HepG2 (cell line): ENCODE results near the gene DGCR8. TPM values are rescaled to one million over a fixed set of nuclear protein-coding genes. Genes with fewer than 3 reads are reported as not detected.

Experiments used
- ATAC-seq: fragments of 200-7000 bp; cut with Tn5 transposase; 3 replicates; pipeline ENCODE4 v1.9.1; 2020; ENCODE audit warnings: mild to moderate bottlenecking, moderate library complexity
- BruUV-seq: library from RNA; stranded (reverse); fragments of 400-500 nt; replicated peaks from 2 replicates; lab custom pipeline; 2021; lab: Mats Ljungman, UMichigan
- CTCF ChIA-PET: fragments of 300-600 bp; formaldehyde crosslinking; extraction: SDS; loops from one replicate; lab custom pipeline; 2021; ENCODE audit warnings: low total read pairs, inconsistent platforms, low intra/inter-chr PET ratio; lab: Yijun Ruan, JAX
- POLR2A ChIA-PET: fragments of 350-600 bp; sonication (Branson Sonifier 250); formaldehyde crosslinking; loops from one replicate; lab custom pipeline; 2020; ENCODE audit warnings: antibody characterized with exemption, inconsistent platforms; lab: Yijun Ruan, JAX
- DNase-seq: peaks from one replicate; pipeline ENCODE4 v3.0.0-alpha.2; 2015; ENCODE audit warnings: low spot score
- FAIRE-seq: peaks from 3 replicates; lab custom pipeline; 2011; peaks lifted over from hg19 to GRCh38; lab: Jason Lieb, UNC
- H2AFZ ChIP-seq: one replicate; pipeline ENCODE4 v1.6.1; 2011; ENCODE audit warnings: low read length, inconsistent platforms
- H3K27ac ChIP-seq: fragments of 300-600 bp; 3 replicates; pipeline ENCODE4 v1.8.0; 2011; ENCODE audit warnings: mixed run types, mild to moderate bottlenecking, mixed read lengths, low read length, inconsistent platforms; ENCODE audit not compliant: insufficient read depth; ENCODE audit errors: extremely low read length
- H3K27me3 ChIP-seq, 2 experiments: fragments of 200-600 bp in 1 of 2; 2 replicates in 1 of 2; 3 replicates in 1 of 2; pipeline versions ENCODE4 v1.6.0 to v1.8.0; 2011; ENCODE audit warnings: low read length in 2 of 2, mild to moderate bottlenecking in 2 of 2, moderate library complexity in 2 of 2, inconsistent platforms in 1 of 2; ENCODE audit not compliant: insufficient read depth in 2 of 2, control insufficient read depth in 1 of 2
- H3K36me3 ChIP-seq, 2 experiments: fragments of 200-600 bp in 1 of 2; replicated peaks in 1 of 2; 2 replicates in 1 of 2; 3 replicates in 1 of 2; pipeline versions ENCODE4 v1.5.1 to v1.8.0; 2011; ENCODE audit warnings: low read length in 2 of 2, inconsistent platforms in 1 of 2; ENCODE audit not compliant: insufficient read depth in 2 of 2, control insufficient read depth in 1 of 2
- H3K4me1 ChIP-seq: 2 replicates; pipeline ENCODE4 v1.5.1; 2012; ENCODE audit warnings: low read length, inconsistent platforms; ENCODE audit not compliant: insufficient read depth
- H3K4me2 ChIP-seq: 2 replicates; pipeline ENCODE4 v1.6.0; 2011; ENCODE audit warnings: low read depth, low read length, inconsistent platforms
- H3K4me3 ChIP-seq, 3 experiments: fragments of 200-600 bp in 1 of 3; sonication (generic), shearing (Covaris generic) in 1 of 3; replicated peaks in 1 of 3; 2 replicates each; pipeline ENCODE4 v1.5.1; 2011 to 2016; ENCODE audit warnings: low read length in 3 of 3, inconsistent platforms in 2 of 3, low read depth in 2 of 3, mild to moderate bottlenecking in 2 of 3, control low read depth in 1 of 3, mixed read lengths in 1 of 3; ENCODE audit not compliant: insufficient read depth in 1 of 3
- H3K79me2 ChIP-seq: one replicate; pipeline ENCODE4 v1.6.1; 2011; ENCODE audit warnings: low read length, inconsistent platforms; ENCODE audit not compliant: insufficient read depth
- H3K9ac ChIP-seq: 2 replicates; pipeline ENCODE4 v1.6.0; 2011; ENCODE audit warnings: mild to moderate bottlenecking, low read depth, low read length, inconsistent platforms; ENCODE audit not compliant: insufficient read depth
- H3K9me3 ChIP-seq: 2 replicates; pipeline ENCODE4 v1.5.1; 2012; ENCODE audit warnings: mild to moderate bottlenecking, low read length
- H4K20me1 ChIP-seq: 2 replicates; pipeline ENCODE4 v1.6.0; 2011; ENCODE audit warnings: inconsistent platforms, mild to moderate bottlenecking, low read length, moderate library complexity; ENCODE audit not compliant: insufficient read depth
- BRD4 ChIP-seq: sonication (generic); formaldehyde crosslinking; IDR thresholded peaks from 2 replicates; pipeline ENCODE4 v1.4.0; 2020; ENCODE audit warnings: missing genetic modification reagents
- CBX2 ChIP-seq, 2 experiments: fragments of 200-600 bp in 1 of 2; sonication (generic); formaldehyde crosslinking in 1 of 2; IDR thresholded peaks; 2 replicates each; pipeline versions ENCODE4 v1.7.0 to v1.8.1; 2018 to 2022; ENCODE audit warnings: low read depth in 2 of 2, low read length in 1 of 2, mild to moderate bottlenecking in 1 of 2, missing genetic modification reagents in 1 of 2
- IRX3 ChIP-seq: sonication (generic); formaldehyde crosslinking; IDR thresholded peaks from 2 replicates; pipeline ENCODE4 v1.8.1; 2023; ENCODE audit warnings: mild to moderate bottlenecking, low read depth, missing genetic modification reagents, borderline replicate concordance
- MAFK ChIP-seq, 2 experiments: IDR thresholded peaks in 1 of 2; conservative IDR thresholded peaks in 1 of 2; 2 replicates each; pipeline ENCODE4 v1.6.1; 2011; ENCODE audit warnings: improper control_type of control experiment in 2 of 2, low read length in 2 of 2
- MED1 ChIP-seq: sonication (generic); formaldehyde crosslinking; IDR thresholded peaks from 2 replicates; pipeline ENCODE4 v1.4.0; 2020; ENCODE audit warnings: missing genetic modification reagents
- POGZ ChIP-seq: sonication (generic); formaldehyde crosslinking; IDR thresholded peaks from 2 replicates; pipeline ENCODE4 v1.4.0; 2020; ENCODE audit warnings: mild to moderate bottlenecking, missing genetic modification reagents
- RXRB ChIP-seq: IDR thresholded peaks from 2 replicates; pipeline ENCODE4 v1.6.1; 2016; ENCODE audit warnings: borderline replicate concordance, missing genetic modification reagents, missing compliant biosample characterization
- SMARCE1 ChIP-seq: fragments of 450-650 bp; IDR thresholded peaks from 2 replicates; pipeline ENCODE4 v1.6.1; 2017; ENCODE audit warnings: borderline replicate concordance
- ZFP41 ChIP-seq: sonication (generic); formaldehyde crosslinking; IDR thresholded peaks from 2 replicates; pipeline ENCODE4 v1.4.0; 2020; ENCODE audit warnings: mild to moderate bottlenecking, missing genetic modification reagents, borderline replicate concordance
- ZNF619 ChIP-seq: sonication (generic); formaldehyde crosslinking; IDR thresholded peaks from 2 replicates; pipeline ENCODE4 v1.4.0; 2020; ENCODE audit warnings: mild to moderate bottlenecking, missing genetic modification reagents
- ZSCAN22 ChIP-seq: sonication (generic); formaldehyde crosslinking; IDR thresholded peaks from 2 replicates; pipeline ENCODE4 v1.4.0; 2020; ENCODE audit warnings: mild to moderate bottlenecking, missing genetic modification reagents
- WGBS: methylation state at CpG from one replicate; pipeline ENCODE4 v1.1.6; 2017; ENCODE audit warnings: low lambda C conversion rate; 5-methylcytosine and 5-hydroxymethylcytosine counted together
- in situ Hi-C: cut with HindIII; loops from 2 replicates; pipeline ENCODE4 v1.10.0; 2017; ENCODE audit warnings: low pct_unique_long_range_greater_than_20kb; ENCODE audit not compliant: extremely low pct_ligation_motif_present
- intact Hi-C: fragments of 100-400 bp; cut with micrococcal nuclease; formaldehyde crosslinking; loops from one replicate; pipeline ENCODE4 v1.10.0; 2022; ENCODE audit not compliant: unreplicated experiment
- polyA plus RNA-seq, 8 experiments: library from polyadenylated mRNA; depleted of rRNA in 3 of 8; stranded (reverse) in 7 of 8; unstranded in 1 of 8; fragments of >200 nt; fragmentation: Illumina TruSeq in 4 of 8; extraction: Trizol in 4 of 8; gene quantifications; 2 replicates each; pipeline versions ENCODE4 v1.2.1 to v1.2.3, GENCODE V29; 2011 to 2016; ENCODE audit warnings: low read depth in 4 of 8, missing spikeins in 1 of 8, mixed read lengths in 1 of 8; ENCODE audit not compliant: insufficient read depth in 1 of 8
- total RNA-seq, 5 experiments: library from RNA; depleted of rRNA; stranded (reverse); fragments of >200 nt; fragmentation: Illumina TruSeq; extraction: Trizol; gene quantifications; 2 replicates each; pipeline ENCODE4 v1.2.3, GENCODE V29; 2016; ENCODE audit warnings: low read depth in 1 of 5
- TF ChIP-seq, protein P1 (sequence below): sonication (generic); formaldehyde crosslinking; conservative IDR thresholded peaks from 2 replicates; pipeline ENCODE4 v1.5.0; 2020; ENCODE audit warnings: missing genetic modification reagents
- TF ChIP-seq, protein P2 (sequence below): IDR thresholded peaks from 2 replicates; pipeline ENCODE4 v1.6.1; 2012; ENCODE audit warnings: low read depth, low read length, improper control_type of control experiment
- TF ChIP-seq, protein P3 (sequence below): sonication (generic); formaldehyde crosslinking; IDR thresholded peaks from 2 replicates; pipeline ENCODE4 v1.4.0; 2020; ENCODE audit warnings: missing genetic modification reagents
- TF ChIP-seq, protein P4 (sequence below): sonication (generic); formaldehyde crosslinking; IDR thresholded peaks from 2 replicates; pipeline ENCODE4 v1.4.0; 2020; ENCODE audit warnings: missing genetic modification reagents, borderline replicate concordance

DGCR8 gene
- total and polyA plus RNA-seq, 2 of the 13 experiments (the other 11 are each of a cell fraction or from before 2014, with no cell fraction given), result 10.2 to 23.2 TPM

DNA sequence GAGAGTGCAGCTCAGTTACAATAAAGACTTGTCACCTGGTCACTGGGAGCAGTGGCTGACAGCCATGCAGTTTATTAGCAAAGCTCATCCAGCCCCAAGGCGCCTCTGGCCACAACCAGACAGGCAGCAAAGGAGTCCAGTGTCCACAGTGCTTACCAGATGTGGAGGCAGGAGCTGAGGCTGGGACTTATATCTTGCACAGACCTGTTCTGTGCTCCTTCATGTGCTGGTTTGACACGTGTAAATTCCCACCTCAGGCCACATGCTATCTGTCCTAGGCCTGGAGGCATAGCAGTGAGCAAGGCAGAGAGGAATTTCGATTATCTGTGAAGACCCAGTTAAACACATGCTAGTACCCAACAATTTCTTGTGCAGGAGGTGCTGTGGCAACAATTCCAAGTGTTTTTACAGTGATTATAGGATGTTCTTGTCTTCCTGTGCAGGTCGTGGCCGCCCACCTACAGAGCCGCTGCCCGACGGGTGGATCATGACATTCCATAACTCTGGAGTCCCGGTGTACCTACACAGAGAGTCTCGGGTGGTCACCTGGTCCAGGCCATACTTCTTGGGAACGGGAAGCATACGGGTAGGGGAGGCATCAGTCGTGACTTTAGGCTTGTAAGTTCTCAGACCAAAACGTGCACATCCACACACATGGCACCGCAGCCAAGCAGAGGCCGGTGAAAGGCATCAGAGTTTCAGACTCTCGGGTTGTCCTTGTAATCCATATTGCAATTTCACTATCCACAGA is 9.4 kb downstream of the DGCR8 start:
- H3K9me3 ChIP-seq, result no peaks in the 10 kb centered on the region
- peaks cover 12% of the 10 kb centered on the region for H3K4me1 ChIP-seq
- ChIA-PET POLR2A (no interaction called here), CTCF (no interaction called here)
- peaks cover 26% of the 10 kb centered on the region for H3K79me2 ChIP-seq
- no peak overlapping the region for H3K4me2 ChIP-seq
- FAIRE-seq (no peak), ATAC-seq (no peak), DNase-seq (no peak)
- no peaks in the 10 kb centered on the region for H3K27me3 ChIP-seq
- H3K36me3 ChIP-seq, result peaks cover 70 to 88% of the 10 kb centered on the region in 2 experiments
- H3K9ac ChIP-seq, result no peak overlapping the region
- intact Hi-C loops (no loop called here), in situ Hi-C loops (no loop called here)
- no TSS peak for BruUV-seq
- no peak overlapping the region for H2AFZ ChIP-seq
- no peak overlapping the region for H3K4me3 ChIP-seq
- H4K20me1 ChIP-seq, result peaks cover 5% of the 10 kb centered on the region; the same call in 1 of the 2 replicates
- WGBS, result 92% methylated on average over 8 of the region's 17 CpGs
- no peak overlapping the region for H3K27ac ChIP-seq
- TF ChIP-seq POGZ (CRISPR knock-in tag) (no peak), BRD4 (CRISPR knock-in tag) (no peak), MED1 (no peak), RXRB (CRISPR knock-in tag) (no peak), SMARCE1 (no peak), ZSCAN22 (no peak), MAFK (conservative IDR thresholded peaks at IDR 0.05 in 1 of 2, IDR thresholded peaks at IDR 0.05 in 1 of 2; ENCODE audit: low read length in 2 of 2) (no peak), IRX3 (CRISPR knock-in tag) (no peak), ZNF619 (CRISPR knock-in tag) (no peak), ZFP41 (CRISPR knock-in tag) (no peak), CBX2 (IDR thresholded peaks at IDR 0.05; ENCODE audit: low read depth, low read length) (no peak), CBX2 (CRISPR knock-in tag; IDR thresholded peaks at IDR 0.05; ENCODE audit: low read depth) (no peak)
- TF ChIP-seq, protein P1, sequence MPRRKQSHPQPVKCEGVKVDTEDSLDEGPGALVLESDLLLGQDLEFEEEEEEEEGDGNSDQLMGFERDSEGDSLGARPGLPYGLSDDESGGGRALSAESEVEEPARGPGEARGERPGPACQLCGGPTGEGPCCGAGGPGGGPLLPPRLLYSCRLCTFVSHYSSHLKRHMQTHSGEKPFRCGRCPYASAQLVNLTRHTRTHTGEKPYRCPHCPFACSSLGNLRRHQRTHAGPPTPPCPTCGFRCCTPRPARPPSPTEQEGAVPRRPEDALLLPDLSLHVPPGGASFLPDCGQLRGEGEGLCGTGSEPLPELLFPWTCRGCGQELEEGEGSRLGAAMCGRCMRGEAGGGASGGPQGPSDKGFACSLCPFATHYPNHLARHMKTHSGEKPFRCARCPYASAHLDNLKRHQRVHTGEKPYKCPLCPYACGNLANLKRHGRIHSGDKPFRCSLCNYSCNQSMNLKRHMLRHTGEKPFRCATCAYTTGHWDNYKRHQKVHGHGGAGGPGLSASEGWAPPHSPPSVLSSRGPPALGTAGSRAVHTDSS, result no peak
- TF ChIP-seq, protein P2, sequence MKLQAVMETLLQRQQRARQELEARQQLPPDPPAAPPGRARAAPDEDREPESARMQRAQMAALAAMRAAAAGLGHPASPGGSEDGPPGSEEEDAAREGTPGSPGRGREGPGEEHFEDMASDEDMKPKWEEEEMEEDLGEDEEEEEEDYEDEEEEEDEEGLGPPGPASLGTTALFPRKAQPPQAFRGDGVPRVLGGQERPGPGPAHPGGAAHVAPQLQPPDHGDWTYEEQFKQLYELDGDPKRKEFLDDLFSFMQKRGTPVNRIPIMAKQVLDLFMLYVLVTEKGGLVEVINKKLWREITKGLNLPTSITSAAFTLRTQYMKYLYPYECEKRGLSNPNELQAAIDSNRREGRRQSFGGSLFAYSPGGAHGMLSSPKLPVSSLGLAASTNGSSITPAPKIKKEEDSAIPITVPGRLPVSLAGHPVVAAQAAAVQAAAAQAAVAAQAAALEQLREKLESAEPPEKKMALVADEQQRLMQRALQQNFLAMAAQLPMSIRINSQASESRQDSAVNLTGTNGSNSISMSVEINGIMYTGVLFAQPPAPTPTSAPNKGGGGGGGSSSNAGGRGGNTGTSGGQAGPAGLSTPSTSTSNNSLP, result no peak
- TF ChIP-seq, protein P3, sequence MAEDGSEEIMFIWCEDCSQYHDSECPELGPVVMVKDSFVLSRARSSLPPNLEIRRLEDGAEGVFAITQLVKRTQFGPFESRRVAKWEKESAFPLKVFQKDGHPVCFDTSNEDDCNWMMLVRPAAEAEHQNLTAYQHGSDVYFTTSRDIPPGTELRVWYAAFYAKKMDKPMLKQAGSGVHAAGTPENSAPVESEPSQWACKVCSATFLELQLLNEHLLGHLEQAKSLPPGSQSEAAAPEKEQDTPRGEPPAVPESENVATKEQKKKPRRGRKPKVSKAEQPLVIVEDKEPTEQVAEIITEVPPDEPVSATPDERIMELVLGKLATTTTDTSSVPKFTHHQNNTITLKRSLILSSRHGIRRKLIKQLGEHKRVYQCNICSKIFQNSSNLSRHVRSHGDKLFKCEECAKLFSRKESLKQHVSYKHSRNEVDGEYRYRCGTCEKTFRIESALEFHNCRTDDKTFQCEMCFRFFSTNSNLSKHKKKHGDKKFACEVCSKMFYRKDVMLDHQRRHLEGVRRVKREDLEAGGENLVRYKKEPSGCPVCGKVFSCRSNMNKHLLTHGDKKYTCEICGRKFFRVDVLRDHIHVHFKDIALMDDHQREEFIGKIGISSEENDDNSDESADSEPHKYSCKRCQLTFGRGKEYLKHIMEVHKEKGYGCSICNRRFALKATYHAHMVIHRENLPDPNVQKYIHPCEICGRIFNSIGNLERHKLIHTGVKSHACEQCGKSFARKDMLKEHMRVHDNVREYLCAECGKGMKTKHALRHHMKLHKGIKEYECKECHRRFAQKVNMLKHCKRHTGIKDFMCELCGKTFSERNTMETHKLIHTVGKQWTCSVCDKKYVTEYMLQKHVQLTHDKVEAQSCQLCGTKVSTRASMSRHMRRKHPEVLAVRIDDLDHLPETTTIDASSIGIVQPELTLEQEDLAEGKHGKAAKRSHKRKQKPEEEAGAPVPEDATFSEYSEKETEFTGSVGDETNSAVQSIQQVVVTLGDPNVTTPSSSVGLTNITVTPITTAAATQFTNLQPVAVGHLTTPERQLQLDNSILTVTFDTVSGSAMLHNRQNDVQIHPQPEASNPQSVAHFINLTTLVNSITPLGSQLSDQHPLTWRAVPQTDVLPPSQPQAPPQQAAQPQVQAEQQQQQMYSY (CRISPR knock-in tag), result no peak
- TF ChIP-seq, protein P4, sequence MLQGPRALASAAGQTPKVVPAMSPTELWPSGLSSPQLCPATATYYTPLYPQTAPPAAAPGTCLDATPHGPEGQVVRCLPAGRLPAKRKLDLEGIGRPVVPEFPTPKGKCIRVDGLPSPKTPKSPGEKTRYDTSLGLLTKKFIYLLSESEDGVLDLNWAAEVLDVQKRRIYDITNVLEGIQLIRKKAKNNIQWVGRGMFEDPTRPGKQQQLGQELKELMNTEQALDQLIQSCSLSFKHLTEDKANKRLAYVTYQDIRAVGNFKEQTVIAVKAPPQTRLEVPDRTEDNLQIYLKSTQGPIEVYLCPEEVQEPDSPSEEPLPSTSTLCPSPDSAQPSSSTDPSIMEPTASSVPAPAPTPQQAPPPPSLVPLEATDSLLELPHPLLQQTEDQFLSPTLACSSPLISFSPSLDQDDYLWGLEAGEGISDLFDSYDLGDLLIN (CRISPR knock-in tag), result no peak
